GM18526 (cell line): Measurements from ENCODE around the gene GUCY1A2.

Experiments used
- POLR2A ChIP-seq: IDR thresholded peaks from 3 replicates; pipeline ENCODE4 v1.6.1; 2011; ENCODE audit not compliant: insufficient read length; ENCODE audit errors: extremely low read depth

The GUCY1A2 gene

GRCh38 chr11:106690923-106691322, 327.4 kb downstream of the GUCY1A2 start:
- no peak for TF ChIP-seq POLR2A

GRCh38 chr11:106684944-106685343, 333.3 kb downstream of the GUCY1A2 start:
- no peak for TF ChIP-seq POLR2A

- TF ChIP-seq POLR2A: no peak
Measured at GRCh38 chr11:106683435-106683834, 334.8 kb downstream of the GUCY1A2 start.

DNA sequence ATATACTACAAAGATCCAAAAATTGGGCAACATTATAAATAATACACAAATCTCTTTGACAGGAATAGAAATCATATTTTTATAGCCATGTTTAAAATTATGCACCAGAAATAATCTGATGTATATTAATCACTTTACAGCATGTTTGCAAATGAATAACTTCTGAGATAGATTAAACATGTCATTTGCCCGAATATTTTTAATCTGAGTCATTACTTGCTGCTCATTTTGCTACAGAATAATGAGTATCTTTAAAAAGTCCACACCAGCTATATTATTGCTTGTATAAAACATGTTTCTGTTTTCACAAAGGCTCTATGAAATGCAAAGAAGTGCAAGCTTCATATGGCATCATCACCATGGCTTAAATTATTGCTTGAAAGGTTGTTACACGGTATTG, 336.8 kb downstream of the GUCY1A2 start:
- no peak for TF ChIP-seq POLR2A

GRCh38 chr11:106679581-106679980, 338.7 kb downstream of the GUCY1A2 start:
- no peak for TF ChIP-seq POLR2A

GRCh38 chr11:106679181-106679580, 339.1 kb downstream of the GUCY1A2 start:
- no peak for TF ChIP-seq POLR2A

- TF ChIP-seq POLR2A: no peak
Measured at GRCh38 chr11:106670069-106670468, 348.2 kb downstream of the GUCY1A2 start.

GRCh38 chr11:106668147-106668546, 350.1 kb downstream of the GUCY1A2 start:
- TF ChIP-seq POLR2A: no peak

GRCh38 chr11:106656646-106657045, 361.6 kb downstream of the GUCY1A2 start:
- no peak for TF ChIP-seq POLR2A

DNA sequence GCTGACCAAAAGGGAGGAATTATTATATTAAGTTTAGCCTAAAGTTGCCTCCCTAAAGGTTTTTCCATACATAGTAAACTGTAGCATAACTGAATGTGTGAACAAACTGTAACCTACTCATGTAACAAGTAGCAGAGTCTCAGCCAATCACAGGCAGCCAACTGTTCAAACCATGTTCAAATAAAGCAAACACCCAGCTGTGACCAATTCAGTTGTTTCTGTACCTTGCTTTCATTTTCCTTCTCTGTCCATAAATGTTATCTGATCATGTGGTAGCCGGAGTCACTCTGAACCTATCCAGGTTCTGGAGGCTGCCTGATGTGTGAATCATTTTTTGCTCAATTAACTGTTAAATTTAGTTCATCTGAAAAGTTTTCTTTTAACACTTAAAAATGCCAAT, 373.5 kb downstream of the GUCY1A2 start:
- TF ChIP-seq POLR2A: no peak

DNA sequence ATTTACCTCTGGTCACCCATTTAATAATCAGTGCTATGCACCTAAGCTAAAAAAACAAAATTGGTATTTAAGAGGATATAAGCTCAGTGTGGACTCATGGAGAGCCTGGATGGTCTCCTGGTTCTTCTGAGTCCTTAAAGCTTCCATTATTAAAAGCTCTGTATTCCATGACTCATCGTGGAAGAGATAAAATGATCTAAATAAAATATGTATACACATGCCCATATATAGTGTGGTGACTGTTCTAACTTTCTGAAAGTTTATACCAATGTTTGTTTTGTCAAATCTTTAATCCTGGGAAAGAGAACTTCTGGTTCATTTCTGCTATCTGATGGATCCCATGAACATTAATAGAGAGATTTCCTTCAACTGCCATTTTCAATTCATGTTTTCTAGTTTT, 375.9 kb downstream of the GUCY1A2 start:
- no peak for TF ChIP-seq POLR2A

- no peak for TF ChIP-seq POLR2A
Measured at GRCh38 chr11:106632283-106632682, 386.0 kb downstream of the GUCY1A2 start.

DNA sequence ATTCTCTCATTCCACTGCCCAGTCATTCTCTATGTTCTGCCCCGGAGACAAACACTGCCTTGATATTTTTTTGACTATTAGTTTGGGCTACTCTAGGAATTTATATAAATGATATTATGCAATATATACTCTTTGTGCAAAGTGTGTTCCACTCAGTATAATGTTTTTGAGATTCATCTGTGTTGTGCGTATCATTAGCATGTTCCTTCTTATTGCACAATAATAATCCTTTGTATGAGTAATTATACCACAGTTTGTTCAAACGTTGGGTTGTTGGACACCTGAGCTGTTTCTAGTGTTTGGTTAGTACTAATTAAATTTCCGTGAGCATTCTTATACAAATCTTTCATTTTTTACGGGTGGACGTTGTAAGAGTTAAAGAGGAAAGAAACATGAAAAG, 390.6 kb downstream of the GUCY1A2 start:
- TF ChIP-seq POLR2A: no peak

GRCh38 chr11:106625566-106625965, 392.7 kb downstream of the GUCY1A2 start:
- TF ChIP-seq POLR2A: no peak

- no peak for TF ChIP-seq POLR2A
Measured at GRCh38 chr11:106624377-106624776, 393.9 kb downstream of the GUCY1A2 start.
